TTC549 (cell line): Measurements from ENCODE around the gene IPPK.

Source experiments
- FAIRE-seq: peaks from 2 replicates; lab custom pipeline; 2012; peaks lifted over from hg19 to GRCh38; lab: Jason Lieb, UNC

IPPK gene

GRCh38 chr9:92669890-92670708, at the start of gene IPPK:
Gene IPPK (minus strand): TSS chr9:92670131. CDS start chr9:92669988, 143 bp downstream.
- FAIRE-seq: no peak

GRCh38 chr9:92719028-92719647, 49.2 kb upstream of the IPPK start:
- FAIRE-seq: no peak

DNA sequence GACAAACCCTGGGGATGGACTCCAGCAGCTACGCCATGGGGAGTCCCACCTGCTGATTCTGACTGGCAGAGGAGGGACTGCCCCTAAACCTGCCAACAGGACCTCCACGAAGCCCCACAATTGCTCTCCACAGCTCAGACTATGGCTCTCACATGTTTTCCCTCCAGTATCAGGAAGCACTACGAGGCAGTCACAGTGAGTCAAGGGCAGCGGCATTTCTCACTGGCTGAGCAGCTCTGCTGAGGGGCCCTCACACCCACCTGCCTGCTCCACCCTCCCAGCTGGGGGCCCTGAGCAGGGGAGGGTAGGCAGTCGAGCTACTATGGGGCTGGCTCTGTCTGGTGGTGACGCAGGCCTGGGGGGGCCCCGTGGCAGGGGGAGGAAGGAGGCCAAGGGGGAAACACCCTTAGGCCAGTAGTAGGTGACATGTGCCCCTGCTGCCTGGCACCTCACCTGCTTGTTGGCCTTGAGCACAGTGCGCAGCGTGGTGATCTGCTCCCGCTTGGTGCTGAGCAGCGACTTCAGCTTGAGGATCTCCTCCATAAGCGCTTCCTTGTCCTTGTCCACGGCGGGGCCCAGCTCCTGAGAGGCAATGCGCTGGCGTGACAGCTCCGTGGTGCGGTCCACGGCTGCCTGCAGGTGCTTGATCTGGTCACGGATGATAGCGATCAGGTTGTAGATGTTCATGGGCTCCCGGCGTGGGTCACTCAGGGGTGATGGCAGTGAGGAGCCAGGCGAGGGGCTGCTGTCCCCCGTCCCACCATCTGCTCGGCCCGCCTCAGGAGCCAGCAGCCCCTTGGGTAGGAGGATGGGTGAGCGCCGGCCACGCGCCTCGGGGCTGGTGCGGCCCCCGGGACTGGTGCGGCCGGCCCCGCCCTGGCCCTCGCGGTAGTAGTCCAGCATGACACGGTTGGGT, 48.4 kb upstream of the IPPK start:
- no peak for FAIRE-seq

DNA sequence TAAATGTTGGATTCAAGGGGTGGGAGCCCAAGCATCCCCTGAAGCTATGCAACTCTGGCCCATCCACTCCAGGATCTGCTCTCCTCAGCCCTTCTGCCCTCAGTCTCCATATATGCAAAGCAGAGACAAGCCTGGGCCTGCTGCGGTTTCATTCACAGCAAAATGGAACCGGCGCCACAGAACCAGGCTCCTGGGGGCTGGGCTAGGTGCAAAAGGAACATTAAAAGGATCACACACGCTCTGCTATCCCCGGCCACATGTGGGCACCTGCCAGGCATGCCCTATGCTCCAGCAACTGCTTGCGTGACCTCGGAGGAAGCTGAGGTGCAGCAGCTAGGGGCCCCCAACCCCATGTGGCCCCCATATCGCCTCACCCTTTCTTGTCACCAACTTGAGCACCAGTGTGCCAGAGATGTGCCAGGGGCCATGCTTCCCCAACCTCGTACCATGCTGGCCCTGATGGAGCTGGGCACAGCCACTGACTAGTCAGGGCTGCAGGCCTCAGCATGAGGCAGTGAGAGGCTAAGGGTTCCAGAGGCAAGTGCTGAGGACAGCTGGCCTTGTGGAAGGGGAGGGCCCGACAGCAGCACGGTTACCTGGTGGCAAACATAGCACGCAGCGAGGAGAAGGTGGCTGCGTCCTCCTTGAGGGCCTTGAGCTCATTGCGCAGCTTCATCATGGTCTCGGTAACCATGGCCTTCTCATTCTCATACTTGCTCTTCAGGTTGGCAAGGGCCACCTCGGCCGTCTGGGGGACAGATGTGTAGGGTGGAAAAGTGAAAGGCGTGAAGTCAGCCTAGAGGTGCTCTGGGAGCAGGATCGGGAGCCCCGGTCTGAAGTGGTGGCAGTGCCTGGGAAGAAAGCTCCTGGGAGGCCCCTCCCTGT, 47.5 kb upstream of the IPPK start:
- no peak for FAIRE-seq

GRCh38 chr9:92716557-92716956, 46.6 kb upstream of the IPPK start:
- no peak for FAIRE-seq

DNA sequence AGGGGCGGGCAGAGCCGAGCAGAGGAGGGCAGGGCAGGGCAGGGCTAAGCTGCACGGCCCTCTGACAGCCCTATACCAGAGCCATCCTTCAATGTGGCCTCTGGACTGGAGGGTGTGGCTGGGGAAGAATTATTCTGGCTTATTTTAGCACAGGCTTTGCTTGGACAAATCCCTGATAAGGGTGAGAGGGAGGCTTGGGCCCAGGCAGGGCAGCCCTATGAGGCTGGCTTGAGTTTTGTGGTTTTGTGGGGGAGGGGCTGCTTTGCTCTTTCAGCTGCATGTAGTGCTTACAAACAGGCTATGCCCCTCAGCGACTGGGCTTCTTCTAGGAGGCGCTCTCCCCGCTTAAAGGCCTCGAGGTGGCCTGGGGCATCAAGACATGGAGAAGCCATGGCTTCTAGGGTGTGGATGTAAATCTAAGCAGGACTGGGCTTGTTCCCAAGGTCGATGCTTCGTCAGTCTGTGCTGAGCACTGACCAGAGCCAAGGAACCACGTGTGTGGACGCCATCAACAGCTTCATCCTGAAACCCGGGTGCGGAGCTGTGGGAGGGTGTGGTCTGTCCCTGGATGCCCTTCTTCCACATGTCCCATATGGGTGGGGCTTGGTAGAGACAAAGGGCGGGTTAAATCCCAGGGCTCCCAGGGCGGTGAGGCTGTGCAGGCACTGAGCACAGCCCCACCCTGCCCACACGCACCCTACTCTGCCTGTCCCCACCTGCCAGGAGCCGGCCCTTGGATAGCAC, 45.7 kb upstream of the IPPK start:
- no peak for FAIRE-seq

GRCh38 chr9:92714787-92715487, 45.0 kb upstream of the IPPK start:
- no peak for FAIRE-seq

DNA sequence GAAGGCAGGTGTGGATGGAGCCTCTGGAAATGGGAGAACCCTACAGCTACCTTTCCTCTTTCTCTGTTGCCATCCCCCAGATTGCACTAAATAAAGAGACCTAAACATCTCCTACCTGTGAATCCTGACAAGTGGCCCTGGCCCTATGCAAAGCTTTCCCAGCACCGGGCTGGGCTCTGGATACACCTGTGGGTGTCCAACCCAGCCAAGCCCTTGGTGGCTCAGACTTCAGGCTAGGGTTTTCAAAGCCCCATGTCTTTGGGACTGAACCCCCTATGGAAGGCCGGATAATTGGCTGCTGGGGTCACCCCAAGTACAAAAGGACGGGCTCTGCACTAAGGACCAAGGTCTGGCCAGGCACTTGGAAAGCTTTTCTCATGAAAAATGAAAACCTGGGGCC, 44.1 kb upstream of the IPPK start:
- no peak for FAIRE-seq

- FAIRE-seq: no peak
Observed at GRCh38 chr9:92713528-92713927, 43.6 kb upstream of the IPPK start.

- no peak for FAIRE-seq
Observed at GRCh38 chr9:92712767-92713166, 42.8 kb upstream of the IPPK start.

DNA sequence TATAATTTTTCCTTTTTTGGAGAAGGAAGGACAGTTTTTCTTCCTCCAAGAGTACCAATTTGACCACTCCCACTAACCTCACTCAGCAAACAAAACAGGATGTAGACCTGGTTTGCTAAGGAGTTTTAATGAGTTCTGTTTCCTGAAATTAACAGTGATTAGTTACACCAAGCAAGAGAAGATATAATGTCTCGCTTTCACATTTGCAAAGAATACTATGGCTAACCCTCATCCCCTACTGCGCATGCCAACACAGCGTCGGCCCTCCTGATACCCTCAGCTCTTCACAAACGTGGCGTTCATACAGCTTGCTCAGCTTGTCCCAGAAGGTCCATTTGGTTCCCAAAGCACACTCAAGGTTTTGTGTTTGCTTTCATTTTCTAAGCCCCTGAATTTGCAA, 41.9 kb upstream of the IPPK start:
- FAIRE-seq: no peak

- FAIRE-seq: no peak
Observed at GRCh38 chr9:92711146-92711545, 41.2 kb upstream of the IPPK start.

GRCh38 chr9:92710368-92710767, 40.4 kb upstream of the IPPK start:
- FAIRE-seq: no peak

DNA sequence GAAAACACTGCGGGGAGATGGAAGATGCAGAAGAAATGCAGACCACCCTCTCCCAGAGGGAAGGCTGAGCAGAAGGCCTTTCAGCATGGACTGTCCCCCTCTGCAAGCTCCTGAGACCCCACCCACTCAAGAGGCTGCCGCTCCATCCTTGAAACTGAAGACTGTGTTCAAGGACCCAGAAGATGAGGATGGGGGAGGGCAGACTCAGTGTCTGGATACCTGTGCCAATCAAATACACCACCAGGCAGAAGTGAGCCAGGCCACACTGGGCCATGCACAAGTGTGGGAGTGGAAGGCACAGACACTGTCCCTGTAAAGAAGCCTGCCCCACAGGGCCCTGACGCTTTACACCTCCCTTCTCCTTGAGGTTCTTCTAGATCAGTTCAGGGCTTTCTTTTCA, 40.0 kb upstream of the IPPK start:
- FAIRE-seq: no peak

GRCh38 chr9:92709240-92709639, 39.3 kb upstream of the IPPK start:
- FAIRE-seq: no peak

- FAIRE-seq: no peak
Observed at GRCh38 chr9:92707530-92707929, 37.6 kb upstream of the IPPK start.

DNA sequence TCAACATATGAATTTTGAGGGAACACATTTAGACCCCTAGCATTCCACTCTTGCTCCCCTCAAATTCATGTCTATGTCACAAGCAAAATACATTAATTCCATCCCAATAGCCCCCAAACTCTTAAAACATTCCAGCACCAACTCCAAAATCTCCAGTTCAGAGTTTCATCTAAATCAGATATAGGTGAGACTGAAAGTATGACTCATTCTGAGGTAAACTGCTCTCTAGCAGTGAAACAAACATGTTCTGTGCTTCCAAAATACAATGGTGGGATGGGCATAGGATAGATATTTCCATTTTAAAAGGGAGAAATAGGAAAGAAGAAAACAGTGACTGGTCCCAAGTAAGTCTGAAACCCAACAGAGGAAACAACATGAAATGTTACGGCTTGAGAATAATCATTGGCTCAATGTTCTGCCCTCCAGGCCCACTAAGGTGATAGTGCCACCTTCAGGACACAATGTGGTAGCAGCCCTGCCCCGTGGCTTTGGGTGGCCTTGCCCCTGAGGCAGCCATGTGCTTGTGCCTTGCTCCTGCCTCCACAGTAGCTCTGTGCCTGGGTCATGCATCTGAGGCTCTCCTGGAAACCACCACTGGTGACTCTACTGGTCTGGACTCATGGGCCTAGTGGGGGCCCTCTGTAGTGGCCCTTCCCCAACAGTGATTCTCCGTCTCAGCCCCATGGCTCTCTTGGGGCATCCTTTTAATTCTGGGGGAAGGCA, 36.4 kb upstream of the IPPK start:
- no peak for FAIRE-seq

- FAIRE-seq: no peak
Observed at GRCh38 chr9:92704528-92704927, 34.6 kb upstream of the IPPK start.

DNA sequence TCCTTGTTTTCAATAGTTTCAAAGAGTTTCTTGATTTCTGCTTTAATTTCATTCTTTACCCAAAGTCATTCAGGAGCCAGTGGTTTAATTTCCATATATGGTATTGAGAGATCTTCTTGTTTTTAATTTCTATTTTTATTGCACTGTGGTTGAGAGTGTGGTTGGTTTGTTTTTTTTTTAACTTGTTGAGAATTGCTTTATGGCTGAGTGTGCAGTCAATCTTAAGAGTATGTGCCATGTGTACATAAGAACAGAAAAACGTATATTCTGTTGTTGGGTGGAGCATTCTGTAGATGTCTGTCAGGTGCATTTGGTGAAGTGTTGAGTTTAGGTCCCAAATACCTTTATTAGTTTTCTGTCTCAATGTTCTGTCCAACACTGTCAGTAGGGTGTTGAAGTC, 26.7 kb upstream of the IPPK start:
- no peak for FAIRE-seq

DNA sequence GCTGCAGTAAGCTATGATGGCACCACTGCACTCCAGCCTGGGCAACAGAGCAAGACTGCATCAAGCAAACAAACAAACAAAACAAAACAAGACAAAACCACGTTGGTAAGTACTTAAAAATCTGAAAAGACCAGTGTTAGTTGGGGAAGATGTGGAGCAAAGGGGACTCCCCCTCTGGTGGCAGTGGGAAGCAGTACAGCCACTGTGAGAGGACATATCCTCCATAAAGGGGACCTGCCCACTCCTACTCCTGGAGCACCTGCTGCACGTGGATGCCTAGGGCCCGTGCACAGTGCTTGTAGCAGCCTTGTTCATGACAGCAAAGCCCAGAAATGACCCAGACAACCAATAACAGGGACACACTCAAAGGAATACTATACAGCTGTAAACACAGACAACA, 17.0 kb upstream of the IPPK start:
- no peak for FAIRE-seq
